Tibial nerve (tissue), 4 donors: ENCODE measurements around the gene IFNE. TPM values are rescaled to one million over a fixed set of nuclear protein-coding genes. Genes with fewer than 3 reads are reported as not detected.
"Not testable (repeated sequence)": the region's sequence is repeated elsewhere in the genome, so short reads cannot be mapped to it uniquely, and the experiment has no call there.

Source experiments
- DNase-seq, 2 donors: peaks; one replicate each; pipeline ENCODE4 v3.0.0-alpha.2; 2019; ENCODE audit warnings: low spot score in 2 of 2
- H3K27ac ChIP-seq, 4 donors: fragments of 200-600 bp; sonication (generic) in 3 of 4; one replicate each; pipeline ENCODE4 v1.5.1; 2017 to 2019; ENCODE audit warnings: mild to moderate bottlenecking in 1 of 4
- H3K27me3 ChIP-seq, 2 donors: fragments of 200-600 bp; sonication (generic) in 1 of 2; one replicate each; pipeline versions ENCODE4 v1.5.1 to v1.6.0; 2017 to 2019
- H3K36me3 ChIP-seq, 3 donors: fragments of 200-600 bp; sonication (generic); one replicate each; pipeline ENCODE4 v1.5.1; 2018 to 2019
- H3K4me1 ChIP-seq, 4 donors: fragments of 200-600 bp; sonication (generic) in 3 of 4; one replicate each; pipeline ENCODE4 v1.5.1; 2017 to 2019
- H3K4me3 ChIP-seq, 4 donors: fragments of 200-600 bp; sonication (generic) in 3 of 4; one replicate each; pipeline ENCODE4 v1.5.1; 2017 to 2019; ENCODE audit warnings: mild to moderate bottlenecking in 1 of 4, moderate library complexity in 1 of 4
- H3K9me3 ChIP-seq, 4 donors: fragments of 200-600 bp; sonication (generic) in 3 of 4; one replicate each; pipeline ENCODE4 v1.5.1; 2017 to 2019
- CTCF ChIP-seq, 5 experiments: fragments of 200-600 bp in 3 of 5; fragments of 450-650 bp in 2 of 5; sonication (generic) in 3 of 5; IDR thresholded peaks; one replicate each; pipeline ENCODE4 v1.5.1; 2016 to 2019; ENCODE audit warnings: antibody characterized with exemption in 5 of 5, mild to moderate bottlenecking in 3 of 5, moderate library complexity in 2 of 5
- EP300 ChIP-seq, 2 donors: sonication (generic); formaldehyde crosslinking; IDR thresholded peaks; one replicate each; pipeline ENCODE4 v1.6.1; 2017; ENCODE audit warnings: antibody characterized with exemption in 2 of 2, mild to moderate bottlenecking in 1 of 2
- POLR2A ChIP-seq, 2 donors: fragments of 450-650 bp; IDR thresholded peaks; one replicate each; pipeline ENCODE4 v1.6.1; 2017; ENCODE audit warnings: antibody characterized with exemption in 2 of 2, mild to moderate bottlenecking in 2 of 2, moderate library complexity in 2 of 2
- WGBS, 2 donors: methylation state at CpG; one replicate each; pipeline ENCODE4 v1.1.5; 2018; 5-methylcytosine and 5-hydroxymethylcytosine counted together
- total RNA-seq, 4 donors: library from RNA; depleted of rRNA; stranded (reverse); fragments of >200 nt; gene quantifications; one replicate each; pipeline ENCODE4 v1.1.0, GENCODE V29; 2016

The IFNE gene
- total RNA-seq, 4 donors from 2014 or later: not detected

GRCh38 chr9:21443849-21444625 lies 38.1 kb downstream of the IFNE start:
- 83 to 84% methylated on average over 4 of the region's 4 CpGs for WGBS, 2 donors
- DNase-seq: no peak
- TF ChIP-seq EP300 (IDR thresholded peaks at IDR 0.05) (no peak), POLR2A (IDR thresholded peaks at IDR 0.05) (no peak), CTCF (IDR thresholded peaks at IDR 0.05) (no peak)
- H3K27ac ChIP-seq: no peak overlapping the region
- H3K4me1 ChIP-seq: no peaks in the 10 kb centered on the region
- no peak overlapping the region for H3K4me3 ChIP-seq
- H3K9me3 ChIP-seq: peaks cover 0 to 14% (median 2%) of the 10 kb centered on the region in 4 donors
- no peaks in the 10 kb centered on the region for H3K27me3 ChIP-seq
- no peaks in the 10 kb centered on the region for H3K36me3 ChIP-seq

GRCh38 chr9:21440139-21440538 lies 42.0 kb downstream of the IFNE start, which contains the start of gene IFNA1:
IFNA1 (plus strand) TSS chr9:21440439; CDS start chr9:21440508, 69 bp downstream.
- Histone ChIP-seq H3K4me3 (no peak within 1 kb of the TSS), H3K36me3 (no peaks in the 10 kb centered on the region), H3K27ac (no peak within 1 kb of the TSS), H3K9me3 (peaks cover 0 to 14% (median 2%) of the 10 kb centered on the region in 4 donors), H3K27me3 (no peaks in the 10 kb centered on the region), H3K4me1 (no peaks in the 10 kb centered on the region)
- TF ChIP-seq CTCF (IDR thresholded peaks at IDR 0.05) (no peak), EP300 (IDR thresholded peaks at IDR 0.05) (no peak), POLR2A (IDR thresholded peaks at IDR 0.05) (no peak)
- WGBS, 2 donors: 90 to 94% methylated on average over 3 to 4 of the region's 4 CpGs
- no peak for DNase-seq

GRCh38 chr9:21435015-21435383 lies 47.1 kb downstream of the IFNE start:
- H3K27me3 ChIP-seq, H3K27ac ChIP-seq, H3K4me1 ChIP-seq, DNase-seq, H3K9me3 ChIP-seq, H3K36me3 ChIP-seq, H3K4me3 ChIP-seq: not testable (repeated sequence)
- WGBS, 2 donors: 74 to 76% methylated on average over 7 of the region's 7 CpGs

- H3K27me3 ChIP-seq: no peaks in the 10 kb centered on the region
- H3K9me3 ChIP-seq: no peaks in the 10 kb centered on the region
- H3K4me3 ChIP-seq: no peak overlapping the region
- DNase-seq: peak in 1 of 2 donors; percentile 50
- H3K4me1 ChIP-seq: no peaks in the 10 kb centered on the region
- 28 to 32% methylated on average over 9 of the region's 9 CpGs for WGBS, 2 donors
- TF ChIP-seq EP300 (IDR thresholded peaks at IDR 0.05) (no peak), CTCF (IDR thresholded peaks at IDR 0.05) (peak in 4 of 5 experiments; percentile 31 to 48 (median 41)), POLR2A (IDR thresholded peaks at IDR 0.05) (no peak)
- H3K27ac ChIP-seq: no peak overlapping the region
- no peaks in the 10 kb centered on the region for H3K36me3 ChIP-seq
Measured at GRCh38 chr9:21434202-21435014, 47.7 kb downstream of the IFNE start.

- 63 to 65% methylated on average over 2 of the region's 2 CpGs for WGBS, 2 donors
Measured at GRCh38 chr9:21432672-21433425, 49.3 kb downstream of the IFNE start.

More at GRCh38 chr9:21432672-21433425, 49.3 kb downstream of the IFNE start:
- no peak overlapping the region for H3K27ac ChIP-seq
- TF ChIP-seq CTCF (IDR thresholded peaks at IDR 0.05) (no peak), EP300 (IDR thresholded peaks at IDR 0.05) (no peak), POLR2A (IDR thresholded peaks at IDR 0.05) (no peak)
- H3K36me3 ChIP-seq: no peaks in the 10 kb centered on the region
- no peaks in the 10 kb centered on the region for H3K27me3 ChIP-seq
- H3K4me1 ChIP-seq: no peaks in the 10 kb centered on the region
- no peak for DNase-seq
- no peaks in the 10 kb centered on the region for H3K9me3 ChIP-seq
- H3K4me3 ChIP-seq: no peak overlapping the region
